ENCODE results near the gene AMOT.

GRCh38 chrX:112789931-112790330 lies 50.7 kb downstream of the AMOT start:
- TF ChIP-seq CTCF (conservative IDR thresholded peaks at IDR 0.05; ENCODE audit: low read length) (no peak), EZH2phosphoT487 (IDR thresholded peaks at IDR 0.05; ENCODE audit: borderline replicate concordance) (no peak)

Measured in Loucy (cell line).